H1 (cell line): ENCODE data around the gene HLX. TPM values are rescaled to one million over a fixed set of nuclear protein-coding genes. Genes with fewer than 3 reads are reported as not detected.

ENCODE experiments used
- CEBPB ChIP-seq: IDR thresholded peaks from 2 replicates; pipeline ENCODE4 v1.6.1; 2012; ENCODE audit warnings: low read depth, low read length
- CTBP2 ChIP-seq: IDR thresholded peaks from 2 replicates; pipeline ENCODE4 v1.7.0; 2011; ENCODE audit warnings: borderline replicate concordance, mild to moderate bottlenecking, moderate library complexity, mixed read lengths, low read length; ENCODE audit not compliant: insufficient read depth, insufficient read length
- EZH2 ChIP-seq: fragments of 200-600 bp; sonication (generic); IDR thresholded peaks from 2 replicates; pipeline ENCODE4 v1.7.1; 2012; ENCODE audit warnings: low read depth, mild to moderate bottlenecking, moderate library complexity, low read length, inconsistent platforms; ENCODE audit not compliant: severe bottlenecking
- JUND ChIP-seq: IDR thresholded peaks from 2 replicates; pipeline ENCODE4 v1.6.1; 2011; ENCODE audit warnings: mild to moderate bottlenecking, improper control_type of control experiment, low read length
- POLR2A ChIP-seq, 2 experiments: IDR thresholded peaks; 1 replicate in 1 of 2; 2 replicates in 1 of 2; pipeline ENCODE4 v1.6.1; 2011; ENCODE audit warnings: low read depth in 2 of 2, low read length in 2 of 2, mild to moderate bottlenecking in 2 of 2; ENCODE audit errors: control extremely low read depth in 1 of 2
- RXRA ChIP-seq: IDR thresholded peaks from 2 replicates; pipeline ENCODE4 v1.6.1; 2011; ENCODE audit warnings: low read depth, mild to moderate bottlenecking, low read length, moderate library complexity; ENCODE audit not compliant: insufficient read depth
- SP2 ChIP-seq: IDR thresholded peaks from 2 replicates; pipeline ENCODE4 v1.6.1; 2012; ENCODE audit warnings: mild to moderate bottlenecking, low read length, inconsistent platforms
- TCF12 ChIP-seq: IDR thresholded peaks from 2 replicates; pipeline ENCODE4 v1.6.1; 2011; ENCODE audit warnings: low read depth, mild to moderate bottlenecking, low read length
- polyA plus RNA-seq, 7 experiments: library from polyadenylated mRNA; depleted of rRNA in 3 of 7; stranded (reverse) in 5 of 7; unstranded in 2 of 7; fragments of >200 nt in 5 of 7; fragments of 200-250 nt in 2 of 7; gene quantifications; 1 replicate in 5 of 7; 2 replicates in 1 of 7; 4 replicates in 1 of 7; pipeline versions ENCODE4 v1.2.1 to v1.2.3, GENCODE V29; 2011 to 2013; ENCODE audit warnings: missing spikeins in 2 of 7, mixed read lengths in 2 of 7
- total RNA-seq: library from RNA; stranded (reverse); fragmentation: NEBNext Ultra II Directional; extraction: Animal tissue kit (Norgen Biotek cat#: 25700); gene quantifications from 2 replicates; pipeline ENCODE4 v1.2.1, GENCODE V29; 2021

The HLX gene
- total and polyA plus RNA-seq, 2 of the 8 experiments (the other 6 are each of a cell fraction or from before 2014, with no cell fraction given): 0.11 to 0.30 TPM

GRCh38 chr1:220891224-220892085, 12.2 kb downstream of the HLX start (continued):
- no peak for TF ChIP-seq CEBPB
- TF ChIP-seq CTBP2: no peak
- TF ChIP-seq TCF12: 0 out of 2 replicates have a peak, but pooled peaks have one; percentile 4
- no peak for TF ChIP-seq JUND
- no peak for TF ChIP-seq SP2
- no peak for TF ChIP-seq POLR2A (IDR thresholded peaks at IDR 0.05; ENCODE audit: control extremely low read depth in 1 of 2, low read depth in 2 of 2, low read length in 2 of 2)
- TF ChIP-seq RXRA: no peak
- peak; percentile 98 for TF ChIP-seq EZH2
